Esophagus muscularis mucosa (tissue), 4 donors: Measurements from ENCODE around the gene DSCAM. TPM values are rescaled to one million over a fixed set of nuclear protein-coding genes. Genes with fewer than 3 reads are reported as not detected.

Source experiments
- DNase-seq: peaks from one replicate; pipeline ENCODE4 v3.0.0-alpha.2; 2017; ENCODE audit errors: extremely low spot score
- H3K27ac ChIP-seq, 4 donors: fragments of 200-600 bp; sonication (generic); replicated peaks in 1 of 4; 1 replicate in 3 of 4; 2 replicates in 1 of 4; pipeline ENCODE4 v1.5.1; 2016 to 2019; ENCODE audit warnings: mild to moderate bottlenecking in 1 of 4
- H3K27me3 ChIP-seq, 4 donors: fragments of 200-600 bp; sonication (generic); one replicate each; pipeline versions ENCODE4 v1.5.1 to v1.6.0; 2016 to 2019
- H3K36me3 ChIP-seq, 4 donors: fragments of 200-600 bp; sonication (generic); one replicate each; pipeline ENCODE4 v1.5.1; 2016 to 2019
- H3K4me1 ChIP-seq, 4 donors: fragments of 200-600 bp; sonication (generic); one replicate each; pipeline ENCODE4 v1.5.1; 2016 to 2019
- H3K4me3 ChIP-seq, 4 donors: fragments of 200-600 bp; sonication (generic); 1 replicate in 2 of 4; 2 replicates in 2 of 4; pipeline ENCODE4 v1.5.1; 2016 to 2019; ENCODE audit warnings: mild to moderate bottlenecking in 4 of 4, moderate library complexity in 1 of 4
- H3K9me3 ChIP-seq, 4 donors: fragments of 200-600 bp; sonication (generic); 1 replicate in 3 of 4; 2 replicates in 1 of 4; pipeline ENCODE4 v1.5.1; 2016 to 2019
- EP300 ChIP-seq: sonication (generic); formaldehyde crosslinking; IDR thresholded peaks from one replicate; pipeline ENCODE4 v1.6.1; 2017; ENCODE audit warnings: antibody characterized with exemption
- POLR2A ChIP-seq: fragments of 450-650 bp; IDR thresholded peaks from one replicate; pipeline ENCODE4 v1.6.1; 2017; ENCODE audit warnings: antibody characterized with exemption, moderate library complexity, mild to moderate bottlenecking, low read depth
- POLR2AphosphoS5 ChIP-seq, 2 donors: sonication (generic); formaldehyde crosslinking; IDR thresholded peaks; one replicate each; pipeline ENCODE4 v1.6.1; 2017; ENCODE audit warnings: antibody characterized with exemption in 2 of 2
- WGBS: methylation state at CpG from one replicate; pipeline ENCODE4 v1.1.5; 2018; 5-methylcytosine and 5-hydroxymethylcytosine counted together
- intact Hi-C: fragments of 100-400 bp; cut with DNase I; formaldehyde crosslinking; loops from one replicate; pipeline ENCODE4 v1.15.1; 2023
- total RNA-seq, 4 donors: library from RNA; depleted of rRNA; stranded (reverse); fragments of >200 nt; gene quantifications; one replicate each; pipeline versions ENCODE4 v1.1.0 to v1.2.1, GENCODE V29; 2016
- TF ChIP-seq, protein P1 (sequence below), 3 experiments: fragments of 200-600 bp in 2 of 3; fragments of 450-650 bp in 1 of 3; sonication (generic) in 2 of 3; IDR thresholded peaks; one replicate each; pipeline ENCODE4 v1.5.1; 2017 to 2019; ENCODE audit warnings: antibody characterized with exemption in 3 of 3, mild to moderate bottlenecking in 2 of 3, moderate library complexity in 1 of 3

The DSCAM gene
- total RNA-seq, 4 donors from 2014 or later = 0.06 to 0.42 (median 0.17) TPM; not detected in 1

DNA sequence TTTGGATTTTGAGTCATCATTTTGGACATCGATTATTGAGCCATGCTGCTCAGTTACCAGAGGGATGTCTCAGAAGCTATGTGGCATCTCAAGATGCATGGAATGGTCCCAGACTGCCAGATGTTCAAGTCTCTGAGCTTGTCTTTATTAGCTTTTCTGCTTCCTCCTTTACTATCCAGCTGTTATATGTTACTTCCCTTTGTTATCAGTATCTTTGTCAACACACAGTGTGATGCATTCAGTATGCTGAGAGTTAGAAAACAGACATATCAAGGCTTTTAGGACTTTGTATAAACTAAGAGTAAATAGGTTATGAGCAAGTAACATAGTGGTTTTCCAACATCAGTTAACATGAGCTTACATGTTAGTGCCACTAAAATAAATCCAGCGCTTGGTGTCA lies 474.5 kb downstream of the DSCAM start:
- Histone ChIP-seq H3K36me3 (no peaks in the 10 kb centered on the region), H3K9me3 (no peaks in the 10 kb centered on the region), H3K27ac (no peak overlapping the region), H3K27me3 (no peaks in the 10 kb centered on the region), H3K4me1 (no peaks in the 10 kb centered on the region), H3K4me3 (no peak overlapping the region)
- intact Hi-C loops = no loop called here
- TF ChIP-seq POLR2A (no peak), EP300 (no peak), POLR2AphosphoS5 (IDR thresholded peaks at IDR 0.05) (no peak)
- TF ChIP-seq, protein P1, sequence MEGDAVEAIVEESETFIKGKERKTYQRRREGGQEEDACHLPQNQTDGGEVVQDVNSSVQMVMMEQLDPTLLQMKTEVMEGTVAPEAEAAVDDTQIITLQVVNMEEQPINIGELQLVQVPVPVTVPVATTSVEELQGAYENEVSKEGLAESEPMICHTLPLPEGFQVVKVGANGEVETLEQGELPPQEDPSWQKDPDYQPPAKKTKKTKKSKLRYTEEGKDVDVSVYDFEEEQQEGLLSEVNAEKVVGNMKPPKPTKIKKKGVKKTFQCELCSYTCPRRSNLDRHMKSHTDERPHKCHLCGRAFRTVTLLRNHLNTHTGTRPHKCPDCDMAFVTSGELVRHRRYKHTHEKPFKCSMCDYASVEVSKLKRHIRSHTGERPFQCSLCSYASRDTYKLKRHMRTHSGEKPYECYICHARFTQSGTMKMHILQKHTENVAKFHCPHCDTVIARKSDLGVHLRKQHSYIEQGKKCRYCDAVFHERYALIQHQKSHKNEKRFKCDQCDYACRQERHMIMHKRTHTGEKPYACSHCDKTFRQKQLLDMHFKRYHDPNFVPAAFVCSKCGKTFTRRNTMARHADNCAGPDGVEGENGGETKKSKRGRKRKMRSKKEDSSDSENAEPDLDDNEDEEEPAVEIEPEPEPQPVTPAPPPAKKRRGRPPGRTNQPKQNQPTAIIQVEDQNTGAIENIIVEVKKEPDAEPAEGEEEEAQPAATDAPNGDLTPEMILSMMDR (IDR thresholded peaks at IDR 0.05) = no peak
- DNase-seq = no peak
- WGBS = 69% methylated on average over 2 of the region's 2 CpGs

DNA sequence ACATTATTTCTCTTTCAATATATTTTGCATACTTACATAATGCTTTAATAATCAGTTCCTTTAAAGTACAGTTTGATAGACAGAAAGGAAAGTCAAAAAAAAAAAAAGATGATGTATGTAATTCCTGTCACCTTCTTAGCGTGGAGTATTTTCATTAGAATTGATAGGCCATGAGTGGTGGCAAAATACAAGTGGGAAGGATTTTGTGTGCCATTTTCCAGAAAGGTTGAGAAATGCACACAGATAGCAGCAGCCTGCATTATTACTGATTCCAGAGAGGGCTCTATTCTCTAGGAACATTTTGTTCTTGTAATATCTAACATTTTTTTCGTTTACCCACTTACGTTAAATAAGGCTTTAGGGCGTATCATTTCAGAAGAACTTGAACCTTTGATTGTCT lies 475.6 kb downstream of the DSCAM start:
- Histone ChIP-seq H3K9me3 (no peaks in the 10 kb centered on the region), H3K4me1 (no peaks in the 10 kb centered on the region), H3K36me3 (no peaks in the 10 kb centered on the region), H3K27me3 (no peaks in the 10 kb centered on the region), H3K27ac (no peak overlapping the region), H3K4me3 (no peak overlapping the region)
- no peak for DNase-seq
- no peak for TF ChIP-seq EP300
- TF ChIP-seq, protein P1 (IDR thresholded peaks at IDR 0.05) = no peak
- TF ChIP-seq POLR2A = no peak
- no peak for TF ChIP-seq POLR2AphosphoS5 (IDR thresholded peaks at IDR 0.05)
- 85% methylated on average over 4 of the region's 4 CpGs for WGBS
- intact Hi-C loops = no loop called here

DNA sequence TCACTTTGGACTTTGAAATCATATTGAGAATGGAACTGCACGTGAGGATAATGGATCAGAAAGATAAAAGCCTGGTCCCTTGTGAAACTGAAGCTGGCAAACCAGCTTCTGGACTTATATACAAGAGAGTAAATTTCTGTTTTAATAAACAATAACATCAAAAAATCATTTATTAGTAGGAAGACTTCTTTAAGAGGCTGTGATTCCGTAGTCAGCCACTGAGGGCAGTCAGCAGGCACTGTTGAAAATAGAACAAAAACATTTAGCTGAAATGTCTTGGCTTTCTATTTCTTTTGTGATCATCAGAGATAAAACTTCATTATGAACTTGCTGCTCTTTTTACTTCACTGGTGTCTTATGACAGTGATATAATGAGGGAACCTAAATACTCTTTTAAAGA lies 490.3 kb downstream of the DSCAM start:
- Histone ChIP-seq H3K9me3 (no peaks in the 10 kb centered on the region), H3K4me3 (no peak overlapping the region), H3K27me3 (no peaks in the 10 kb centered on the region), H3K27ac (no peak overlapping the region), H3K4me1 (peaks cover 0 to 2% (median 0%) of the 10 kb centered on the region in 4 donors), H3K36me3 (no peaks in the 10 kb centered on the region)
- intact Hi-C loops = no loop called here
- TF ChIP-seq POLR2AphosphoS5 (IDR thresholded peaks at IDR 0.05) = no peak
- TF ChIP-seq, protein P1 (IDR thresholded peaks at IDR 0.05) = no peak
- TF ChIP-seq POLR2A = no peak
- no peak for TF ChIP-seq EP300
- no peak for DNase-seq
- 79% methylated on average over 2 of the region's 2 CpGs for WGBS

DNA sequence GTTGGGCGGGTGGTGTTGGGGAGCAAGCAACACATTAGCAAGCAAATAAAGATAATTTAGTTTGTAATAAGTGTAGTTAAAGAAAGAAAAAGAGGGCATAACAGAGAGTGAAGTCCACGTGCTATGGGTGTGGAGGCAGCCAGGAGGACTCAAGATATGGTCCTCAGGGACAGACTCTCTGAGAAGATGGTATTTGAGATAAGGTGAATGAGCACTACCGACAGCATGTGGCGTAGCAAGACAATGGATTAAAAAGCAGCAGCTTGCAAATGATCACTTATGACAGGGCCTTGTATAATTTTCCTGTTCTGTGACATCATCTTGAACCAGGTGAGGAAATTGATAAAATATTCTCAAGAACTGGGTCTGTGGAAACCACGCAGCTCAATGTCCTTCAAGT lies 491.9 kb downstream of the DSCAM start:
- no peak for TF ChIP-seq EP300
- TF ChIP-seq POLR2AphosphoS5 (IDR thresholded peaks at IDR 0.05) = no peak
- no peak for TF ChIP-seq POLR2A
- TF ChIP-seq, protein P1 (IDR thresholded peaks at IDR 0.05) = no peak
- H3K9me3 ChIP-seq = no peaks in the 10 kb centered on the region
- WGBS = 90% methylated on average over 5 of the region's 5 CpGs
- intact Hi-C loops = no loop called here
- H3K27ac ChIP-seq = no peak overlapping the region
- H3K36me3 ChIP-seq = no peaks in the 10 kb centered on the region
- H3K4me3 ChIP-seq = no peak overlapping the region
- no peak for DNase-seq
- H3K27me3 ChIP-seq = no peaks in the 10 kb centered on the region
- H3K4me1 ChIP-seq = peaks cover 0 to 14% (median 7%) of the 10 kb centered on the region in 4 donors

DNA sequence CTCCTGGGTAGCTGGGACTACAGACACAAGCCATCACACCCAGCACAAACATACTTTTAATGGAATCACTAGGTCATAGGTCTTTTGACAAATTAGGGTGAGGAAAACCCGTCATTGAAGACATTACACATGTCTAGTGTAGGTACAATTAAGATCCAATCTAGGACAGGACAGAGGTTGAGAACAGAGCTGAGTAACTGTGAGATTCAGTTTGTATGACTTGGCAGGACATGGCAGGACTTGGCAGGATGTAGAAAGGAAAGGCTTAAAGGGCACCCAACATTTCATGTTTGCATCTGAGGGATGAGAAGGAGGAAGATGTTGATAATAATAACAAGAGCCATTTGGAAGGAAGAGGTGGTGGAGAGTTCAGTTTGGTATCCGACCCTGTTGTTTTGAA lies 496.0 kb downstream of the DSCAM start:
- Histone ChIP-seq H3K4me1 (peaks cover 0 to 14% (median 7%) of the 10 kb centered on the region in 4 donors), H3K4me3 (no peak overlapping the region), H3K27me3 (peaks cover 0 to 4% (median 0%) of the 10 kb centered on the region in 4 donors), H3K36me3 (no peaks in the 10 kb centered on the region), H3K27ac (peak overlapping the region in 1 of 4 donors; percentile 5), H3K9me3 (no peaks in the 10 kb centered on the region)
- intact Hi-C loops = no loop called here
- WGBS = 17% methylated on average over 2 of the region's 2 CpGs
- no peak for DNase-seq
- TF ChIP-seq POLR2AphosphoS5 (IDR thresholded peaks at IDR 0.05) = no peak
